Measurements from ENCODE around the gene FLYWCH1. TPM values are rescaled to one million over a fixed set of nuclear protein-coding genes. Genes with fewer than 3 reads are reported as not detected.

FLYWCH1 gene
- 23.1 and 27.6 TPM in 2 replicates for total RNA-seq

GRCh38 chr16:2911638-2912329, at the start of gene FLYWCH1:
Gene FLYWCH1, plus strand, starts transcription at chr16:2911931. Its CDS starts 17,755 bp downstream, at chr16:2929686.

GRCh38 chr16:2882650-2883457, 28.9 kb upstream of the FLYWCH1 start, which contains the start of gene FLYWCH2:
Gene FLYWCH2, plus strand, starts transcription at chr16:2883215. Its CDS starts 13,235 bp downstream, at chr16:2896450.

GRCh38 chr16:2963723-2964474, 52.2 kb downstream of the FLYWCH1 start, which contains the start of gene KREMEN2:
Gene KREMEN2, plus strand, starts transcription at chr16:2964275. Its CDS starts 246 bp downstream, at chr16:2964521.

GRCh38 chr16:2968738-2969544, 57.2 kb downstream of the FLYWCH1 start, which contains the start of gene PAQR4:
Gene PAQR4, plus strand, starts transcription at chr16:2969348. Its CDS starts 327 bp downstream, at chr16:2969675.

GRCh38 chr16:2980227-2981176, 68.8 kb downstream of the FLYWCH1 start, which contains the start of gene PKMYT1:
Gene PKMYT1, minus strand, starts transcription at chr16:2980446. Its CDS starts 789 bp downstream, at chr16:2979657.

Small RNA genes lying within 50 kb of the gene (small RNA-seq; reads per million reads assigned to genes)
- not detected for gene LINC00514

Other genes with a start within 250 kb of the FLYWCH1 start
- 15.8 and 21.7 TPM in 2 replicates for gene KCTD5, start 229.4 kb upstream of the FLYWCH1 start, total RNA-seq
- 0.37 and 0.78 TPM in 2 replicates for gene PRSS27, start 191.7 kb upstream of the FLYWCH1 start, total RNA-seq
- 64.3 and 77.4 TPM in 2 replicates for gene SRRM2, start 159.3 kb upstream of the FLYWCH1 start, total RNA-seq
- gene ELOB, start 134.7 kb upstream of the FLYWCH1 start, total RNA-seq = 188 and 355 TPM in 2 replicates
- gene PRSS33, start 124.4 kb upstream of the FLYWCH1 start, total RNA-seq = not detected in 2 replicates
- not detected in 2 replicates for gene PRSS41, start 113.5 kb upstream of the FLYWCH1 start, total RNA-seq
- gene PRSS21, start 94.7 kb upstream of the FLYWCH1 start, total RNA-seq = 0.59 and 0.73 TPM in 2 replicates
- 0.37 TPM in 1 of 2 replicates, not detected in the other for gene ZG16B, start 81.6 kb upstream of the FLYWCH1 start, total RNA-seq
- not detected in 2 replicates for gene PRSS22, start 53.8 kb upstream of the FLYWCH1 start, total RNA-seq
- gene FLYWCH2, start 28.7 kb upstream of the FLYWCH1 start, total RNA-seq = 39.9 and 52.9 TPM in 2 replicates
- gene KREMEN2, start 52.3 kb downstream of the FLYWCH1 start, total RNA-seq = not detected in 2 replicates
- gene PAQR4, start 57.4 kb downstream of the FLYWCH1 start, total RNA-seq = 6.2 and 13.3 TPM in 2 replicates
- gene PKMYT1, start 68.5 kb downstream of the FLYWCH1 start, total RNA-seq = 12.5 and 19.4 TPM in 2 replicates
- not detected in 2 replicates for gene CLDN9, start 101.0 kb downstream of the FLYWCH1 start, total RNA-seq
- gene CLDN6, start 106.3 kb downstream of the FLYWCH1 start, total RNA-seq = not detected in 2 replicates
- gene TNFRSF12A, start 108.4 kb downstream of the FLYWCH1 start, total RNA-seq = 85.6 and 172 TPM in 2 replicates
- 12.5 and 16.2 TPM in 2 replicates for gene HCFC1R1, start 112.0 kb downstream of the FLYWCH1 start, total RNA-seq
- 25.0 and 34.0 TPM in 2 replicates for gene THOC6, start 112.1 kb downstream of the FLYWCH1 start, total RNA-seq
- not detected in 2 replicates for gene BICDL2, start 125.0 kb downstream of the FLYWCH1 start, total RNA-seq
- gene MMP25, start 134.6 kb downstream of the FLYWCH1 start, total RNA-seq = under 0.01 and 0.20 TPM in 2 replicates
- 0.59 and 4.4 TPM in 2 replicates for gene IL32, start 153.7 kb downstream of the FLYWCH1 start, total RNA-seq
- gene ZSCAN10, start 187.4 kb downstream of the FLYWCH1 start, total RNA-seq = not detected in 2 replicates
- 15.1 and 17.0 TPM in 2 replicates for gene ZNF205, start 200.7 kb downstream of the FLYWCH1 start, total RNA-seq
- 4.4 and 7.4 TPM in 2 replicates for gene ZNF213, start 223.1 kb downstream of the FLYWCH1 start, total RNA-seq

Data from subcutaneous preadipocyte (primary cell).